Vagina (tissue), 2 donors: ENCODE results near the gene IFIT3.
"Not testable (repeated sequence)": the region's sequence is repeated elsewhere in the genome, so short reads cannot be mapped to it uniquely, and the experiment has no call there.

Source experiments
- POLR2A ChIP-seq, 2 donors: fragments of 450-650 bp; IDR thresholded peaks; one replicate each; pipeline ENCODE4 v1.6.1; 2017; ENCODE audit warnings: antibody characterized with exemption in 2 of 2, mild to moderate bottlenecking in 2 of 2, moderate library complexity in 2 of 2
- POLR2AphosphoS5 ChIP-seq, 2 donors: sonication (generic); formaldehyde crosslinking; IDR thresholded peaks; one replicate each; pipeline ENCODE4 v1.9.0; 2017; ENCODE audit warnings: antibody characterized with exemption in 2 of 2, mild to moderate bottlenecking in 2 of 2, low read depth in 1 of 2; ENCODE audit not compliant: insufficient read depth in 1 of 2
- TF ChIP-seq, protein P1 (sequence below), 3 experiments: fragments of 450-650 bp in 2 of 3; fragments of 200-600 bp in 1 of 3; sonication (generic) in 1 of 3; IDR thresholded peaks; one replicate each; pipeline ENCODE4 v1.5.1; 2017 to 2019; ENCODE audit warnings: antibody characterized with exemption in 3 of 3, mild to moderate bottlenecking in 2 of 3, moderate library complexity in 2 of 3

DNA sequence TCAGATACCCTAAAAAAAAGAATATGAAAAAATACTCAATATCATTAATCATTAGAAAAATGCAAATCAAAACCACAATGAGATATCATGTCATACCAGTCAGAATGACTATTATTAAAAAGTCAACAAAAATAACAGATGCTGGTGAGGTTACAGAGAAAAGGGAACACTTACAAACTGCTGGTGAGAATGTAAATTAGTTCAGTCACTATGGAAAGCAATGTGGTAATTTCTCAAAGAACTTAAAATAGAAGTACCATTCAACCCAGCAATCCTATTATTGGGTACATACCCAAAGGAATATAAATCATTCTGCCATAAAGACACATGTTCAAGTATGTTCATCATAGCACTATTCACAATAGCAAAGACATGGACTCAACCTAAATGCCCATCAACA is 2.7 kb upstream of the IFIT3 start:
- TF ChIP-seq, protein P1, sequence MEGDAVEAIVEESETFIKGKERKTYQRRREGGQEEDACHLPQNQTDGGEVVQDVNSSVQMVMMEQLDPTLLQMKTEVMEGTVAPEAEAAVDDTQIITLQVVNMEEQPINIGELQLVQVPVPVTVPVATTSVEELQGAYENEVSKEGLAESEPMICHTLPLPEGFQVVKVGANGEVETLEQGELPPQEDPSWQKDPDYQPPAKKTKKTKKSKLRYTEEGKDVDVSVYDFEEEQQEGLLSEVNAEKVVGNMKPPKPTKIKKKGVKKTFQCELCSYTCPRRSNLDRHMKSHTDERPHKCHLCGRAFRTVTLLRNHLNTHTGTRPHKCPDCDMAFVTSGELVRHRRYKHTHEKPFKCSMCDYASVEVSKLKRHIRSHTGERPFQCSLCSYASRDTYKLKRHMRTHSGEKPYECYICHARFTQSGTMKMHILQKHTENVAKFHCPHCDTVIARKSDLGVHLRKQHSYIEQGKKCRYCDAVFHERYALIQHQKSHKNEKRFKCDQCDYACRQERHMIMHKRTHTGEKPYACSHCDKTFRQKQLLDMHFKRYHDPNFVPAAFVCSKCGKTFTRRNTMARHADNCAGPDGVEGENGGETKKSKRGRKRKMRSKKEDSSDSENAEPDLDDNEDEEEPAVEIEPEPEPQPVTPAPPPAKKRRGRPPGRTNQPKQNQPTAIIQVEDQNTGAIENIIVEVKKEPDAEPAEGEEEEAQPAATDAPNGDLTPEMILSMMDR (IDR thresholded peaks at IDR 0.05), result not testable (repeated sequence)
- not testable (repeated sequence) for TF ChIP-seq POLR2A (IDR thresholded peaks at IDR 0.05); POLR2AphosphoS5 (IDR thresholded peaks at IDR 0.05; ENCODE audit: insufficient read depth in 1 of 2, low read depth in 1 of 2)
